HCT116 (cell line): ENCODE data around the gene KCNJ1. TPM values are rescaled to one million over a fixed set of nuclear protein-coding genes. Genes with fewer than 3 reads are reported as not detected.

Experiments
- ATAC-seq: fragments of 200-7000 bp; cut with Tn5 transposase; 2 replicates; pipeline ENCODE4 v1.9.1; 2020; ENCODE audit warnings: mild to moderate bottlenecking, moderate library complexity
- BruUV-seq: library from RNA; stranded (reverse); fragments of 400-500 nt; replicated peaks from 2 replicates; lab custom pipeline; 2021; lab: Mats Ljungman, UMichigan
- CTCF ChIA-PET: fragments of 300-600 bp; sonication (Branson Sonifier 250); formaldehyde crosslinking; loops from one replicate; lab custom pipeline; 2021; ENCODE audit warnings: antibody characterized with exemption; lab: Charles Lee
- POLR2A ChIA-PET: fragments of 300-600, 350-600 bp; sonication (Branson Sonifier 250); formaldehyde crosslinking; loops from one replicate; lab custom pipeline; 2021; ENCODE audit warnings: antibody characterized with exemption; lab: Charles Lee
- RAD21 ChIA-PET, 2 experiments: fragments of 300-600 bp; sonication (Branson Sonifier 250); formaldehyde crosslinking; loops; one replicate each; lab custom pipeline; 2023; ENCODE audit warnings: low total read pairs in 2 of 2; ENCODE audit not compliant: uncharacterized antibody in 2 of 2, unreplicated experiment in 2 of 2, low non-redundant PET in 1 of 2; lab: Charles Lee
- DNase-seq: peaks from one replicate; pipeline ENCODE4 v3.0.0-alpha.2; 2010; ENCODE audit warnings: low read depth, low spot score
- H2AFZ ChIP-seq: fragments of 200-600 bp; shearing (Covaris generic), sonication (generic); 2 replicates; pipeline ENCODE4 v1.6.1; 2017; ENCODE audit warnings: low read depth, mixed run types, mixed read lengths, antibody characterized with exemption, low read length; ENCODE audit not compliant: poor library complexity, severe bottlenecking
- H3K27ac ChIP-seq: 2 replicates; pipeline ENCODE4 v1.5.1; 2012; ENCODE audit warnings: low read depth, low read length
- H3K27me3 ChIP-seq: fragments of 200-600 bp; sonication (generic); 2 replicates; pipeline ENCODE4 v1.6.1; 2016; ENCODE audit warnings: mixed run types, low read length, mixed read lengths; ENCODE audit not compliant: insufficient read depth
- H3K36me3 ChIP-seq, 2 experiments: fragments of 200-500 bp in 1 of 2; fragments of 200-600 bp in 1 of 2; sonication (Bioruptor generic) in 1 of 2; sonication (generic) in 1 of 2; 2 replicates each; pipeline versions ENCODE4 v1.5.1 to v1.6.1; 2014 to 2016; ENCODE audit warnings: low read length in 2 of 2, inconsistent platforms in 1 of 2, mixed read lengths in 1 of 2, mixed run types in 1 of 2; ENCODE audit not compliant: insufficient read depth in 2 of 2, control insufficient read depth in 1 of 2
- H3K4me1 ChIP-seq, 2 experiments: fragments of 200-600 bp in 1 of 2; sonication (generic) in 1 of 2; 2 replicates each; pipeline versions ENCODE4 v1.5.1 to v1.6.1; 2012 to 2017; ENCODE audit warnings: low read length in 2 of 2, inconsistent platforms in 1 of 2, mild to moderate bottlenecking in 1 of 2, mixed read lengths in 1 of 2, mixed run types in 1 of 2, moderate library complexity in 1 of 2; ENCODE audit not compliant: insufficient read depth in 2 of 2, control insufficient read depth in 1 of 2
- H3K4me2 ChIP-seq: fragments of 200-600 bp; sonication (generic); 2 replicates; pipeline ENCODE4 v1.6.1; 2017; ENCODE audit warnings: mixed run types, low read length, mixed read lengths
- H3K4me3 ChIP-seq, 2 experiments: fragments of 200-600 bp in 1 of 2; sonication (generic) in 1 of 2; replicated peaks in 1 of 2; 2 replicates each; pipeline ENCODE4 v1.5.1; 2011 to 2016; ENCODE audit warnings: low read length in 2 of 2, control low read depth in 1 of 2, low read depth in 1 of 2, mild to moderate bottlenecking in 1 of 2, mixed read lengths in 1 of 2, mixed run types in 1 of 2
- H3K79me2 ChIP-seq: fragments of 200-600 bp; sonication (generic); 2 replicates; pipeline ENCODE4 v1.6.1; 2017; ENCODE audit warnings: mild to moderate bottlenecking, mixed run types, low read length, moderate library complexity, mixed read lengths; ENCODE audit not compliant: insufficient read depth
- H3K9ac ChIP-seq: fragments of 200-600 bp; sonication (generic); 2 replicates; pipeline ENCODE4 v1.6.1; 2016; ENCODE audit warnings: low read length, mixed read lengths
- H3K9me2 ChIP-seq: fragments of 200-600 bp; sonication (generic), shearing (Covaris generic); 2 replicates; pipeline ENCODE4 v1.6.1; 2017; ENCODE audit warnings: mixed run types, mild to moderate bottlenecking, moderate library complexity; ENCODE audit not compliant: insufficient read depth
- H3K9me3 ChIP-seq, 2 experiments: fragments of 200-500 bp in 1 of 2; fragments of 200-600 bp in 1 of 2; sonication (Bioruptor generic) in 1 of 2; sonication (generic) in 1 of 2; 2 replicates each; pipeline ENCODE4 v1.6.1; 2014 to 2017; ENCODE audit warnings: low read length in 2 of 2, mixed read lengths in 2 of 2, inconsistent platforms in 1 of 2, low read depth in 1 of 2, mild to moderate bottlenecking in 1 of 2, mixed run types in 1 of 2, moderate library complexity in 1 of 2; ENCODE audit not compliant: control insufficient read depth in 1 of 2, insufficient read depth in 1 of 2
- H4K20me1 ChIP-seq: fragments of 200-600 bp; sonication (generic), shearing (Covaris generic); 2 replicates; pipeline ENCODE4 v1.6.1; 2017; ENCODE audit warnings: mixed run types, mild to moderate bottlenecking, moderate library complexity; ENCODE audit not compliant: insufficient read depth
- CBX3 ChIP-seq: IDR thresholded peaks from 2 replicates; pipeline ENCODE4 v1.6.1; 2012; ENCODE audit warnings: low read depth
- CEBPB ChIP-seq: IDR thresholded peaks from 2 replicates; pipeline ENCODE4 v1.6.1; 2012; ENCODE audit warnings: low read depth
- EZH2phosphoT487 ChIP-seq: fragments of 200-600 bp; IDR thresholded peaks from 2 replicates; pipeline ENCODE4 v1.6.1; 2018; ENCODE audit warnings: antibody characterized with exemption, borderline replicate concordance
- FOSL1 ChIP-seq: IDR thresholded peaks from 2 replicates; pipeline ENCODE4 v1.6.1; 2012; ENCODE audit warnings: low read depth
- POLR2A ChIP-seq: IDR thresholded peaks from 2 replicates; pipeline ENCODE4 v1.7.0; 2011; ENCODE audit warnings: borderline replicate concordance; ENCODE audit not compliant: insufficient read depth, insufficient read length; ENCODE audit errors: extremely low read depth
- POLR2AphosphoS5 ChIP-seq: IDR thresholded peaks from 2 replicates; pipeline ENCODE4 v1.6.1; 2011; ENCODE audit warnings: mild to moderate bottlenecking, low read depth, low read length, moderate library complexity
- RAD21 ChIP-seq: IDR thresholded peaks from 2 replicates; pipeline ENCODE4 v1.6.1; 2012; ENCODE audit warnings: low read depth, mild to moderate bottlenecking
- TCF7L2 ChIP-seq: IDR thresholded peaks from 2 replicates; pipeline ENCODE4 v1.7.0; 2011; ENCODE audit warnings: borderline replicate concordance, inconsistent platforms; ENCODE audit not compliant: insufficient read depth, insufficient read length; ENCODE audit errors: extremely low read depth
- ZNF274 ChIP-seq: fragments of 200-500 bp; sonication (Bioruptor generic); IDR thresholded peaks from 2 replicates; pipeline ENCODE4 v1.6.1; 2014; ENCODE audit warnings: mild to moderate bottlenecking, low read depth, low read length, inconsistent platforms
- intact Hi-C: fragments of 100-400 bp; cut with micrococcal nuclease; formaldehyde crosslinking; loops from 2 replicates; pipeline ENCODE4 v1.10.0; 2022
- total RNA-seq: library from RNA; stranded (reverse); gene quantifications from one replicate; pipeline ENCODE4 v1.2.1, GENCODE V29; 2021; ENCODE audit not compliant: unreplicated experiment
- TF ChIP-seq, protein P1 (sequence below): IDR thresholded peaks from 2 replicates; pipeline ENCODE4 v1.6.1; 2011; ENCODE audit warnings: mild to moderate bottlenecking, low read length, moderate library complexity; ENCODE audit not compliant: insufficient replicate concordance; ENCODE audit errors: extremely low read depth

KCNJ1 gene
- total RNA-seq, 1 experiment from 2014 or later: 0.15 TPM

DNA sequence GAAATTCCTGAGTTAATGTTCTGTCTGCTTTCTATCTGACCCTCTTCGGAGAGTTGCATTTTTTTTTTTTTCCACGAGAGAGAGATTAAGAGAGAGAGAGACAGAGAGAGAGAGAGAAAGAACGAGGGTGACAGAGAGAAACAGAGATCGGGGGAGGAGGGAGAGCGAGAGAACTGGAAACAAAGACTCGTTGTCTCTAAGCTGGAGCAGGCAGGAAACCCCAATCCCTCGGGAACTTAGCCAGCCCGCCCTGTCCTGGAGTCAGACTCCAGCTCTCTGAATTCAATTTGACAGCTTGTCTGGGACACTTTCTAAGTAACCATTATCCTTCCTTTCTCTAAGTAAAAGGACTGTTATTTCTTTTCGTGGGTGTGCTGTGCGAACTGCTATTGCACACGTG, 76.9 kb downstream of the KCNJ1 start:
- no peak overlapping the region for H2AFZ ChIP-seq
- no peaks in the 10 kb centered on the region for H4K20me1 ChIP-seq
- H3K4me2 ChIP-seq: no peak overlapping the region
- H3K4me3 ChIP-seq: no peak overlapping the region
- ATAC-seq: no peak
- TF ChIP-seq POLR2A (no peak), RAD21 (no peak), POLR2AphosphoS5 (no peak), CBX3 (no peak), ZNF274 (no peak), FOSL1 (no peak), TCF7L2 (no peak), CEBPB (no peak), EZH2phosphoT487 (no peak)
- TF ChIP-seq, protein P1, sequence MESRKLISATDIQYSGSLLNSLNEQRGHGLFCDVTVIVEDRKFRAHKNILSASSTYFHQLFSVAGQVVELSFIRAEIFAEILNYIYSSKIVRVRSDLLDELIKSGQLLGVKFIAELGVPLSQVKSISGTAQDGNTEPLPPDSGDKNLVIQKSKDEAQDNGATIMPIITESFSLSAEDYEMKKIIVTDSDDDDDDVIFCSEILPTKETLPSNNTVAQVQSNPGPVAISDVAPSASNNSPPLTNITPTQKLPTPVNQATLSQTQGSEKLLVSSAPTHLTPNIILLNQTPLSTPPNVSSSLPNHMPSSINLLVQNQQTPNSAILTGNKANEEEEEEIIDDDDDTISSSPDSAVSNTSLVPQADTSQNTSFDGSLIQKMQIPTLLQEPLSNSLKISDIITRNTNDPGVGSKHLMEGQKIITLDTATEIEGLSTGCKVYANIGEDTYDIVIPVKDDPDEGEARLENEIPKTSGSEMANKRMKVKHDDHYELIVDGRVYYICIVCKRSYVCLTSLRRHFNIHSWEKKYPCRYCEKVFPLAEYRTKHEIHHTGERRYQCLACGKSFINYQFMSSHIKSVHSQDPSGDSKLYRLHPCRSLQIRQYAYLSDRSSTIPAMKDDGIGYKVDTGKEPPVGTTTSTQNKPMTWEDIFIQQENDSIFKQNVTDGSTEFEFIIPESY: no peak
- H3K79me2 ChIP-seq: no peaks in the 10 kb centered on the region
- ChIA-PET POLR2A (no interaction called here), CTCF (interaction anchor here (1.7 kb wide), 1 partner anchor 14 kb away, joined by 4 read pairs; no protein-coding TSS in a partner anchor), RAD21 (no interaction called here)
- no peak for DNase-seq
- peaks cover 13% of the 10 kb centered on the region; the same call in 1 of the 2 replicates for H3K27me3 ChIP-seq
- H3K9ac ChIP-seq: no peak overlapping the region
- H3K9me3 ChIP-seq: no peaks in the 10 kb centered on the region
- intact Hi-C loops: no loop called here
- no TSS peak for BruUV-seq
- H3K27ac ChIP-seq: no peak overlapping the region
- H3K4me1 ChIP-seq: no peaks in the 10 kb centered on the region
- H3K36me3 ChIP-seq: no peaks in the 10 kb centered on the region
- H3K9me2 ChIP-seq: no peaks in the 10 kb centered on the region
